Measurements from ENCODE around the gene CXorf38. TPM values are rescaled to one million over a fixed set of nuclear protein-coding genes. Genes with fewer than 3 reads are reported as not detected.

Gene CXorf38
- total and polyA plus RNA-seq, 12 donors, result 2.6 to 11.9 (median 4.7) TPM

- ATAC-seq (no peak), DNase-seq (no peak)
- H3K36me3 ChIP-seq, result peaks cover 0 to 75% (median 7%) of the 10 kb centered on the region in 9 donors
- H3K4me3 ChIP-seq, result no peak overlapping the region
- no peaks in the 10 kb centered on the region for H3K4me1 ChIP-seq
- H3K27me3 ChIP-seq, result peaks cover 0 to 31% (median 0%) of the 10 kb centered on the region in 7 donors
- WGBS, 2 donors, result 88 to 91% methylated on average over 5 of the region's 5 CpGs
- no peak overlapping the region for H3K27ac ChIP-seq
- intact Hi-C loops (cut with DNase I), result no loop called here
- peaks cover 0 to 5% (median 0%) of the 10 kb centered on the region in 11 donors for H3K9me3 ChIP-seq
- no peak for TF ChIP-seq CTCF (IDR thresholded peaks at IDR 0.05)
Measured at GRCh38 chrX:40628506-40628905, 18.9 kb downstream of the CXorf38 start.

GRCh38 chrX:40625294-40625693 lies 22.1 kb downstream of the CXorf38 start:
- H3K27me3 ChIP-seq, result peaks cover 0 to 36% (median 0%) of the 10 kb centered on the region in 7 donors
- peaks cover 0 to 42% (median 7%) of the 10 kb centered on the region in 9 donors for H3K36me3 ChIP-seq
- no peak for ATAC-seq
- WGBS, 2 donors, result 71 to 74% methylated on average over 4 of the region's 4 CpGs
- no peak overlapping the region for H3K4me3 ChIP-seq
- DNase-seq, result no peak
- intact Hi-C loops (cut with DNase I), result loop anchor here in 1 of 10 donors (1.0 kb wide), 1 partner anchor 12 kb away; no protein-coding TSS in a partner anchor
- no peaks in the 10 kb centered on the region for H3K4me1 ChIP-seq
- TF ChIP-seq CTCF (IDR thresholded peaks at IDR 0.05), result no peak
- H3K27ac ChIP-seq, result no peak overlapping the region
- peaks cover 0 to 11% (median 0%) of the 10 kb centered on the region in 11 donors for H3K9me3 ChIP-seq

GRCh38 chrX:40623665-40624064 lies 23.7 kb downstream of the CXorf38 start:
- Histone ChIP-seq H3K4me1 (no peaks in the 10 kb centered on the region), H3K27ac (no peak overlapping the region), H3K9me3 (peaks cover 0 to 11% (median 0%) of the 10 kb centered on the region in 11 donors), H3K4me3 (no peak overlapping the region), H3K36me3 (peaks cover 0 to 26% (median 0%) of the 10 kb centered on the region in 9 donors), H3K27me3 (peaks cover 0 to 53% (median 0%) of the 10 kb centered on the region in 7 donors)
- no peak for TF ChIP-seq CTCF (IDR thresholded peaks at IDR 0.05)
- WGBS, 2 donors, result 89 to 92% methylated on average over 30 to 32 of the region's 32 CpGs
- ATAC-seq (no peak), DNase-seq (no peak)
- intact Hi-C loops (cut with DNase I), result no loop called here

- 94 to 97% methylated on average over 38 of the region's 38 CpGs for WGBS, 2 donors
Measured at GRCh38 chrX:40623139-40623536, 24.2 kb downstream of the CXorf38 start, which contains the start of gene MPC1L. MPC1L (plus strand) TSS chrX:40623428; CDS start chrX:40623566, 138 bp downstream.

More at GRCh38 chrX:40623139-40623536, 24.2 kb downstream of the CXorf38 start, which contains the start of gene MPC1L:
- TF ChIP-seq CTCF (IDR thresholded peaks at IDR 0.05), result no peak
- Histone ChIP-seq H3K27me3 (peaks cover 0 to 58% (median 0%) of the 10 kb centered on the region in 7 donors), H3K4me1 (no peaks in the 10 kb centered on the region), H3K4me3 (no peak within 1 kb of the TSS), H3K27ac (no peak within 1 kb of the TSS), H3K36me3 (peaks cover 0 to 21% (median 0%) of the 10 kb centered on the region in 9 donors), H3K9me3 (peaks cover 0 to 11% (median 0%) of the 10 kb centered on the region in 11 donors)
- ATAC-seq, result no peak
- intact Hi-C loops (cut with DNase I), result no loop called here
- DNase-seq, result no peak
